NCI-H2081 (cell line): Measurements from ENCODE around the gene LILRA1.
"Not testable (repeated sequence)": the region's sequence is repeated elsewhere in the genome, so short reads cannot be mapped to it uniquely, and the experiment has no call there.

Source experiments
- DNase-seq, 2 experiments: peaks; one replicate each; lab custom pipeline; 2025; lab: John Stamatoyannopoulos, UW

Gene LILRA1

DNA sequence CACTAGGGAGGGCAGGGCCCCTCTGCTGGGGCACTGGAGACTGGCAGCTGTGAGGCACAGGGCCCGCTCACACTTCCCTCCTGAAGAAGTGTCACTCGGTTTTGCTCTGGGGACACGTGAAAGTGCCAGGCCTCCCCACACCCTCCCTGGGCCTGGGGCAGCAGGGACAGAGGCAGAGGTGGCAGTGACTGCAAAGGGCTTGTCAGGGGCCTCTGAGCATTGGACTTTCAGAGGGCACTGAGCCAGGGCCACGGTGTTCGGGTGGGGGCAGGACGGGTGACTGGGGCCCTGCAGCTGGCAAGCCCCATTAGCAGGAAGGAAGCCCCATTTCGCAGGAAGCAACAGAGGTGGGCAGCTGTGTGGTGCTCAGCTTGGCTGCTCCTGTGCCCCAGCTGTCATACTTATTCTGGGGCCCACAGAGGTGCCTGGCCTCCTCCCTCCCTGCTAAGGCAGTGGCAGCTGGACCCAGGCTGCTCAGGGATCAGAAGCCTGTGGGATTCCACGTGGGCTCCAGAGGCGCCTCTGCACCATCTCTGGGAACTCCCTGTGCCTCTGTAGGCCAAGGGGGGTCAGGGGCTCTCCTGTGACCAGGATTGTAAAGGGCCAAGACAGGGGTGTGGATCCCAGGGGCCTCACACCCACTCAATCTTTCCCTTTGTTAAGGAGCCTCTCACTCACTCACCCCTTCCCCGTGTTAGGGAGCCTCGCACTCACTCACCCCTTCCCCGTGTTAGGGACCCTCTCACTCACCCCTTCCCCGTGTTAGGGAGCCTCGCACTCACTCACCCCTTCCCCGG, 31.7 kb downstream of the LILRA1 start:
- DNase-seq: not testable (repeated sequence)

DNA sequence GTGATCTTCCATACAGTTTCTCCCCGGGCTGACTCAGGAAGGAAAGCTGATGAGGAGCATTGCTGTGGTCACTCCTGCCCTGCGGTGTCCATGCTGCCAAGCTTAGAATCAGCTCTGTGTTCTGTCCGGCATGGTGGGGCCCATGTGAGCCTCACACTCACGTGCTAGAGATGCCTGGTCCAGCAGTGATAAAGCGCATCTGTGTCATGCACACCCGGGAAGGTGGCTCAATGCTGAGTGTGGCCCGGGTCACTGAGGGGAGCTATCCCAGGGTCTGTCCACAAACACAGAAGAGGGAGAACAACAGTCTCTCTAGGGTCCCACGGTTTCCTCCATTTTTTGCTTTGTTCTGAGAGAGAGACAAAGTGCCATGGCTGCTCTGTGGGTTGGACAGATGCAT, 33.3 kb downstream of the LILRA1 start:
- DNase-seq: no peak

DNA sequence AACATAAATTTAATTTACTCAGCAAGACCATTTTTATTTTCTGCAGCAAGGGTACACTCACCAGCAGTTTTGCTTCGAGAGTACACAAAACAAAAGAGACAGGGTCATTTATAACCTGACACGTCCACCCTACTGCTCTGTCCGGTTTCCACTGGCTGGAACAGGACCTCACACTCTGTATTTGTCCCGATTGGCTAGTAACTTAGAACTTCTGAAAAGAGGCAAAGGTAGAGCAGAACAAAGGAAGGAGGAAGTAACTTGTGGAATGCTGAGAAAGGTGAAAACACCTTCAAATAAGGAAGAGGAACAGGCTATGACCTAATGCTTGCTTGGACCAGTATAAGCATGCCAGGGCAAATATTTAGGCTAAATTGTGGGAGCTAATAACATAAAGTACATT, 34.5 kb downstream of the LILRA1 start:
- not testable (repeated sequence) for DNase-seq

DNA sequence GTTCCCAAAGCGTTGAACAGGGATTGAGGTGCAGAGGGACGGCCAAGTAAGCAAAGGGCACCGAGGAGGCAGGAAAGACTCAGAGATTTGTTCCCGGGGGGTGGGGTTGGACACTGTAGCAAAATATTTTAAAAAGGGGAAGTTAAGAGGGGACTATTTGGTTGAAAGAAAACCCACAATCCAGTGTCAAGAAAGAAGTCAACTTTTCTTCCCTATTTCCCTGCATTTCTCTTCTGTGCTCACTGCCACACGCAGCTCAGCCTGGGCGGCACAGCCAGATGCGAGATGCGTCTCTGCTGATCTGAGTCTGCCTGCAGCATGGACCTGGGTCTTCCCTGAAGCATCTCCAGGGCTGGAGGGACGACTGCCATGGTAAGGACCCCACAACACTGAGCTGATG, 36.8 kb downstream of the LILRA1 start, which contains the start of gene LILRB1:
Gene LILRB1, plus strand, starts transcription at position 223 of the 400 bp plus-strand sequence. CDS start 590 bp downstream, outside the sequence.
- DNase-seq: not testable (repeated sequence)

DNA sequence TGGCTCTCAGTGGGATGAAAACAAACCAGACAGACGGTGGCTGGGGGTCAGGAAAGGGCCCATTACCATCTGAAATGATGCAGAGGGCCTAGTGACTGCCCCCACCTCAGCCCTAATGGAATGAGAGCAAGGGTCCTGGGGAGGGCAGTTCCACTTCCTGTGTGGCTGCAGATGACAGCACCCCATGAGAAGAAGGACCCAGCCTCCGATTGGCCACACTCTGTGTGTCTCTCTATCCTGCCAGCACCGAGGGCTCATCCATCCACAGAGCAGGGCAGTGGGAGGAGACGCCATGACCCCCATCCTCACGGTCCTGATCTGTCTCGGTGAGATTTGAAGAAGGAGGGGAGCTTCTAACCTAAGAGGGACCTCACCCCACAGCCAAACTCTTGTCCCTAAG, 37.4 kb downstream of the LILRA1 start:
- DNase-seq: no peak

DNA sequence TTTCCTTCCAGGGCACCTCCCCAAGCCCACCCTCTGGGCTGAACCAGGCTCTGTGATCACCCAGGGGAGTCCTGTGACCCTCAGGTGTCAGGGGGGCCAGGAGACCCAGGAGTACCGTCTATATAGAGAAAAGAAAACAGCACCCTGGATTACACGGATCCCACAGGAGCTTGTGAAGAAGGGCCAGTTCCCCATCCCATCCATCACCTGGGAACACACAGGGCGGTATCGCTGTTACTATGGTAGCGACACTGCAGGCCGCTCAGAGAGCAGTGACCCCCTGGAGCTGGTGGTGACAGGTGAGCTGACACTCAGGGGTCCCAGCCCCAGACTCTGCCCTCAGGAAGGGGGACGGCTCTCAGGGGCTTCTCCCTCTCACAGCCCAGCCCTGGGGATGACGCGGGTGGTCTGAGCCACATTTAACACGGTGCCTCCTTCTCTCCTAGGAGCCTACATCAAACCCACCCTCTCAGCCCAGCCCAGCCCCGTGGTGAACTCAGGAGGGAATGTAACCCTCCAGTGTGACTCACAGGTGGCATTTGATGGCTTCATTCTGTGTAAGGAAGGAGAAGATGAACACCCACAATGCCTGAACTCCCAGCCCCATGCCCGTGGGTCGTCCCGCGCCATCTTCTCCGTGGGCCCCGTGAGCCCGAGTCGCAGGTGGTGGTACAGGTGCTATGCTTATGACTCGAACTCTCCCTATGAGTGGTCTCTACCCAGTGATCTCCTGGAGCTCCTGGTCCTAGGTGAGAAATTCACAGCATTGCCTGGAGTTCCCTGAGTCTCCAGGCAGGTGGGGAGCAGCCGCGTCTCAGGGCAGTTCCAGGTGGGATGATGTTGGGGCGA, 38.3 kb downstream of the LILRA1 start:
- DNase-seq: not testable (repeated sequence)

DNA sequence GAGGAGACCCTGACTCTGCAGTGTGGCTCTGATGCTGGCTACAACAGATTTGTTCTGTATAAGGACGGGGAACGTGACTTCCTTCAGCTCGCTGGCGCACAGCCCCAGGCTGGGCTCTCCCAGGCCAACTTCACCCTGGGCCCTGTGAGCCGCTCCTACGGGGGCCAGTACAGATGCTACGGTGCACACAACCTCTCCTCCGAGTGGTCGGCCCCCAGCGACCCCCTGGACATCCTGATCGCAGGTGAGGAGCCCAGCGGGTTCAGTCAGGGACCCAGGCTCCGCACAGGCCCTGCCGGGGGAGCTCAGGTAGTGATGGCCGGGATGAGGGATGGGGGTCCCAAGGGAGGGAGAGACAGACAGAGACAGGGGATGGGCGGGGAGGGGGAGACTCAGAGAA, 39.1 kb downstream of the LILRA1 start:
- DNase-seq: not testable (repeated sequence)

DNA sequence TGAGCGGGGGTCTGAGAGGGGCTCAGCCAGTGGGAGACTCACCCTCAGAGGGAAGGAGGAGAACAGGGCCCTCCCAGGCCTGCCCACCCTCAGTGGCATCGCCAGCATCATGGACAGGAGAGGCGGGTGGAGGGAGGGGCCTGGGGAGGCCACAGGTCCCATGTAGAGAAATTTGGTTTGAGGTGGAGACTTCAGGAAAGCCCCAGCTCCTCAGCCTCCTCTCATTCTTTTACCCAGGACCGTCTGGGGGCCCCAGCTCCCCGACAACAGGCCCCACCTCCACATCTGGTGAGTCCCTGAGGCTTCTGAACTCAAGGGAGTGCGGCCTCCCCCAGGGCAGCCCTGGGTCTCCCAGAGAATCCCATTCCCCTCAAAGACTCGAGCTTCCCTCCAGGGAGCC, 40.0 kb downstream of the LILRA1 start:
- no peak for DNase-seq

DNA sequence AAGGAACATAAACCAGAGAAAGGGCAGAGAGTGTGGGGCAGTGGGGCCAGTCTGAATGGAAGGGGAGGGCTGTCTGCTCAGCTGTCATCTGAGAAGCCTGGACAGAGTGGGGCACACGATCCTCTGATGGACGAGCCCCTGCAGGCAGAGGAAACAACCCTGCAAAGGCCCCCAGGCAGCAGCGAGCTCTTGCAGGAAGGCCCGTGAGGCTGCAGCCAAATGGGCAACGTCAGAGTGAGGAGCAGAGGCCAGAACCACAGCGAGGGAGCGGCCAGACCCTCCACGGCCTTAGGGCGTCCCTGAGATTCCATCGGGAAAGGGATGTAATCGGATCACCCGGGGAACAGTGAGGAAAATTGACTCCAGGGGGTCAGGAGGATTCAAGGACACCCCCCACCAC, 42.6 kb downstream of the LILRA1 start:
- not testable (repeated sequence) for DNase-seq

DNA sequence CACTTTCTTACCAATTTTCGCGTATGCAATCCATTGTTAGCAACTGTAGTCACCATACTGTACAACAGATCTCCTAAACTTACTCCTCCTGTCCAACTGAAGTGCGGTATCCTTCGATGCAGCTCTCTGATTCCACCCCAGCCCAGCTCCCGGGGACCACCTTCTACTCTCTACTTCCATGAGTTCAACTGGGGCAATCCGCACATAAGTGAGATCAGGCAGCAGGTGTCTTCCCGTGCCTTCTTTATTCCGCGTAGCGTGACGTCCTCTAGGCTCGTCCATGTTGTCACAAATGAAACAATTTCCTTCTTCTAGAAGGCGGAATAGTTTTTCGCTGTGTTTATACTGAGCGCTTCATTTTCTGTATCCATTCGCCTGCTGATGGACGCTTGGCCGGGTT, 45.3 kb downstream of the LILRA1 start:
- no peak for DNase-seq

DNA sequence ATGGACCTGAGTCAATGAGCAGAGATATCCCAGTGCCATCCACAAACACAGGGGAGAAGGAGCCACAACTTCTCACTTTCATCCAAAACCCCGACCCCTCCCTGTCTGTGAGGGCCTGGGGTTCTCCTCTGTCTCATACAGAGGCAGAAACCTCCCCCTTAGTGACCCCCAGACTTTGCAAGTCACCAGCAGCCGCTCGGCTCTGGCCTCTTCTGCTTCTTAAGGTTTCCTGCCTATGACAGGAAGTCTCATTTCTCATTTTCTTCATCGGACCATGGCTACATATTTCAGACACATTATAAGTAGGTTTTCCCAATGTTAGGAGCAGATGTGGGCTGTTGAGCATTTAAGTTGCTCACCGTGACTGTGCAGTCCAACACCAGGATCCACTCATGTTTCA, 49.5 kb downstream of the LILRA1 start:
- DNase-seq: not testable (repeated sequence)

DNA sequence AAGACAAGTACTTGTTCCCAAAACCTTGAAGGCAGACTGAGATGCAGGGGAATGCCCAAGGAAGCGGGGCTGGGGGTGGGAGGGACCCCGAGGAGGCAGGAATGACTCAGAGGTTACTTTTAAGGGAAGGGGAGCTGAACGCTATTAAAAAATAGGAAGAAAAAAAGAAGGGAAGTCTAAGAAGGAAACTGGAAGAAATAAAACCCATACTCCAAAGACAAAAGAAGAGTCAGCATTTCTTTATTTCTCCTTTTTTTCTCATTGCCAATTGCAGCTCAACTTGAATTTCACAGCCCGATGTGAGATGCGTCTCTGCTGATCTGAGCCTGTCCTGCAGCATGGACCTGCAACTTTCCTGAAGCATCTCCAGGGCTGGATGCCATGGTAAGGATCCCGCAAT, 50.2 kb downstream of the LILRA1 start:
- not testable (repeated sequence) for DNase-seq

DNA sequence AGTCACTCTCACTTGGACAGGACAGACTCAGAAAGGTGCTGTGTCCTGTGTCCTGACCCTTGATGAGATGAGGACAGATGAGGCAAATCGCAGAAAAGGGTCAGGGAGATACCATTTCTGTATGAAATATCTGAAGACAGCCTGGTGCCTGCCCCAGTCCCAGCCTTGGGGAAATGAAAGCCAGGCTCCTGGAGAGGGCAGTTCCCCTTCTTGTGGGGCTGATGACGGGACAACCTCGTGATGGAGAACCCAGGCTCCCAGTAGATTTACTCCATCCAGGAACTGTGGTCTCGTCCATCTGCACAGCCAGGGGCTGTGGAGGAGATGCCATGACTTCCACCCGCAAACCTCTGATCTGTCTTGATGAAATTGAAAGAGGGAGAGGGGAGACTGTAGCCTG, 50.6 kb downstream of the LILRA1 start:
- no peak for DNase-seq

DNA sequence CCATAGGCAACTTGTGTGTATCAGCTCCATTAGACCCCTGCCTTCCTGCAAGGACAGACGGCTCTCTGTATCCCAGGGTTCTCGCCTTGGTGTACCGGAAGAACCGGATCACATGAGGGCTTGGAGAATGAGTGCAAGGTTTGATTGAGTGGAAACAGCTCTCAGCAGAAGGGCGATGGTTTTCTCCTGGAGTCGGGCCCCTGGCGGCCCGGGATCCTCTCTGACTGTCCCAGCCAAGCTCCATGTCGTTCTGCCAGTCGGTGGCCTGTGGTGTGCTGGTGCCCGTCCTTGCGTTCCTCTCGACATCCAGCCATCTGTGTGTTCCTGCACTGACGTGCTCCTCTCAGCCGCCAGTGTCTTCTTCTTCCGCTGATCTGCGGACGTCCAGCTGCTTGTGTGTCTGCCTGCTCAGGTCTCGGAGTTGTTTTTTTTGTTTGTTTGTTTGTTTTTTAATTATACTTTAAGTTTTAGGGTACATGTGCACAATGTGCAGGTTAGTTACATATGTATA, 53.0 kb downstream of the LILRA1 start:
- DNase-seq: no peak

DNA sequence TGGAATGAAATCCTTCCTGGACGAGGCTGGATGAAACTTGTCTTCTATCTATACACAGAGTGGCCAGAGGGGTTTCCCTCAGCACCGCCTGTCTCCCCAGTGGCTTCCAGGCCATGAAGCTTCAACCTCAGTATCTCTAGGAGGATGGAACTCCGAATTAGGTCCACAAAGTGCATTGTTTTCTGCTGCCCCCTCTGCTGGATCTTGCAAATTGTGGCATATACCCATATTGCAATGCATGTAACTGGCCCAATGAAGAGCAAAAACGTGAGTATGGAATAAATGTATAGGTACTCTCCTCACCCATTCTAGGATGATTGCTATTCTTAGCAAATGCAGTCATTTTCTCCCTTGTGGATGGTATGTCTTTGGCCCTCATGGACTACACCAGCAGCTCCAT, 54.7 kb downstream of the LILRA1 start:
- no peak for DNase-seq

DNA sequence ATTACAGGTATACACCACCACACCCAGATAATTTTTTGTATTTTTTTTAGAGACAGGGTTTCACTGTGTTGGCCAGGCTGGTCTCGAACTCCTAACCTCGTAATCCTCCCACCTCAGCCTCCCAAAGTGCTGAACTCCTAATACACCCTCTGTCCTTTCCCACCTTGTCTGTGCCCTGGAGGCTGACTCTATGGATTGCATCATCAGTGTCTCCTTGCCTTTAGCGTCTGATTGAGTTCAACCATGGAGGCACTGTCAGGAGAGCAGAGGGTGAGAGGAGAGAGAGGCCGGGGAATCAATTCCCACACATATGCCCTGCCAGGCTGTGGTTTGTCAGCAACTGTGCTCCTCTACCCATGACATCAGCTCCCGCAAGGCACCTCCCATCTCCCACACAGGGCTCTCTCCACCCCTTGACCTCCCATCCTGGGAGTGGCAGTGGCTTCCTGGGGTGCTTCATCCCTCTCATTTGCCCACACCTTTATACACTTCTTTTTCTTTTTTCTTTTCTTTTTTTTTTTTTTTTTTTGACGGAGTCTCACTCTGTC, 56.8 kb downstream of the LILRA1 start:
- DNase-seq: no peak
